Effector memory CD8-positive, alpha-beta T cell (primary cell): ENCODE data around the gene MRPS10.

Source experiments
- ATAC-seq: fragments of 150-1000 bp; cut with Tn5 transposase; replicated peaks from 2 replicates; pipeline ENCODE4 v1.10.0; 2021; ENCODE audit warnings: mild to moderate bottlenecking, moderate library complexity
- DNase-seq, 3 experiments: peaks; one replicate each; pipeline ENCODE4 v3.0.0; 2021
- H3K27ac Mint-ChIP-seq, 2 donors: one replicate each; pipeline ENCODE4 v1.8.0; 2022; ENCODE audit warnings: mild to moderate bottlenecking in 2 of 2, mixed read lengths in 2 of 2, moderate library complexity in 2 of 2
- H3K27me3 Mint-ChIP-seq, 2 donors: one replicate each; pipeline ENCODE4 v1.8.0; 2022; ENCODE audit warnings: mixed read lengths in 2 of 2
- H3K36me3 Mint-ChIP-seq: one replicate; pipeline ENCODE4 v1.8.0; 2022; ENCODE audit warnings: mild to moderate bottlenecking, moderate library complexity, mixed read lengths; ENCODE audit not compliant: insufficient read depth
- H3K4me1 Mint-ChIP-seq, 2 donors: one replicate each; pipeline ENCODE4 v1.8.0; 2022; ENCODE audit warnings: low read depth in 2 of 2, mixed read lengths in 2 of 2
- H3K4me3 Mint-ChIP-seq, 2 donors: one replicate each; pipeline ENCODE4 v1.8.0; 2022; ENCODE audit warnings: mild to moderate bottlenecking in 2 of 2, mixed read lengths in 2 of 2, moderate library complexity in 2 of 2
- H3K9me3 Mint-ChIP-seq, 2 donors: one replicate each; pipeline ENCODE4 v1.8.0; 2022; ENCODE audit warnings: mixed read lengths in 2 of 2

The MRPS10 gene

DNA sequence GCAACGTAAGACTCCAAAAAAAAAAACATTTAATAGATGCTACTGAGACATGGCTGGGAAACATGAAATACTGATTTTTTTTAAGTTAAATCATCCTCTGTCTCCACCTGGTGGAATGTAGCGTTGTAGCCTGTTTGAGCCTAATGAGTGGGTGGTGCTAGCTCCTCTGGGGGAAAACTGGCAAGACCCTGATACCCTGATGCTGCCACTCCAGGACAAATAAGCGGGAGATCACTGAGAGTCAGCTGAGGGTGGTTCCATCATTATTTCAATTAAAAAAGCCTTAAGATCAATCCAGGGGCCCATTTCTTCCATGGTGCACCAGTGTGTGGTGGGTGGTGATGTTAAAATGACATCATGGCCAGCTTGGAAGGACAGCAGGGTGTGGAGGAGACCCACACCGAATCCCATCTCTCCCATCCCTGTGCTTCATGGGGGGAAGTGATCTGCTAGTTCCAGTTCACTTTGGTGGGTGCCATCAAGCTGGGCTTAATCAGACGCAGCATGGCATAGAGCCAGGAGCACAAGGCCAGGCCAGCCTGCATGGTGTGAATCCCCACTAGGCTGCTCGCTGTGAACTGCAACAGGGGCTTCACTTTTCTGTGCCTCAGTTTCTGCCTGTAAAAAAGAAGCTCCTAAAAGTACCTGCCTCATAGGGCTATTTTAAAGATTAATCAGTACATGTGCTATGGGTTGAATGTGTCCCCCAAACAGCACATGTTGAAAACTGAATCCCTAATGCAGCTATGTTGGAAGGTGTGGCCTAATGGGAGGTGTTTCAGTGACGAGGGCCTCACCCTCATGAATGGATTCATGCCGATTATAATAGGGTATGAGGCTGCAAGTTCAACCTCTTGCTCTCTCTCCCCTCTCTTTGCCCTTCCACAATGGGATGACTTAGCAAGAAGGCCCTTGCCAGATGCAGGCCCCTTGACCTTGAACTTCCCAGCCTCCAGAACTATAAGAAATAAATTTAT is 13.0 kb upstream of the MRPS10 start:
- Mint-ChIP-seq H3K36me3 (peaks cover 54% of the 10 kb centered on the region), H3K4me1 (peaks cover 0 to 4% of the 10 kb centered on the region in 2 donors), H3K4me3 (no peak overlapping the region), H3K27me3 (no peaks in the 10 kb centered on the region), H3K27ac (peak overlapping the region in 1 of 2 donors; percentile 15), H3K9me3 (no peaks in the 10 kb centered on the region)
- DNase-seq, result no peak
- no peak for ATAC-seq

DNA sequence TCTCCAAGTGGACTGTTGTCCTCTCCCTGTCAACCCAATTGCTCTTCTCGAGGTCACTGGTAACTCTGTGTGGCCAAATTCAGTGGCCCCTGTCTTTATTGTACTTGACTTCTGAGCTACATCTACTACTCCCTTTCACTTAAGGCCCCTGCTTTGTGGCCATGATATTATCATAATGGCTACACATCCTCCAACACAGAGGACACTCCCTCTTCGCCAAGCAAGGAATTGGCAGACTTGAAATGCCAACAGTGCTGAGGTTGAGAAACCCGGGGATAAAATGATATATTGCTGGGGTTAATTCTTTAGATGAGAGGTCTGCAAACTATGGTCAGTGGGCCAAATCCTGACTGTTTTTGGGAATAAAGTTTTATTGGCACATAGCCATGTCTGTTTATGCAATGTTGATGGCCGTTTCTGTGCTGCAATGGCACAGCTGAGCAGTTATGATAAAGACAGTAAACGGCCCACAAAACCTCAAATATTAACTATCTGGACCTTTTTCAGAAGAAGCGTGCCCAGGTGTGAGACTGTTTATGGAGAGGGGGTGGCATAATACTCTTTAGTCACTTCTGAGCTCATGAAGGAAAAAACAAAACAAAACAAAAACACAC is 12.0 kb upstream of the MRPS10 start:
- DNase-seq (no peak), ATAC-seq (no peak)
- peak overlapping the region; percentile 24 to 61 for H3K27ac Mint-ChIP-seq
- no peaks in the 10 kb centered on the region for H3K27me3 Mint-ChIP-seq
- H3K36me3 Mint-ChIP-seq, result peaks cover 47% of the 10 kb centered on the region
- peaks cover 0 to 4% of the 10 kb centered on the region in 2 donors for H3K4me1 Mint-ChIP-seq
- no peaks in the 10 kb centered on the region for H3K9me3 Mint-ChIP-seq
- H3K4me3 Mint-ChIP-seq, result no peak overlapping the region

DNA sequence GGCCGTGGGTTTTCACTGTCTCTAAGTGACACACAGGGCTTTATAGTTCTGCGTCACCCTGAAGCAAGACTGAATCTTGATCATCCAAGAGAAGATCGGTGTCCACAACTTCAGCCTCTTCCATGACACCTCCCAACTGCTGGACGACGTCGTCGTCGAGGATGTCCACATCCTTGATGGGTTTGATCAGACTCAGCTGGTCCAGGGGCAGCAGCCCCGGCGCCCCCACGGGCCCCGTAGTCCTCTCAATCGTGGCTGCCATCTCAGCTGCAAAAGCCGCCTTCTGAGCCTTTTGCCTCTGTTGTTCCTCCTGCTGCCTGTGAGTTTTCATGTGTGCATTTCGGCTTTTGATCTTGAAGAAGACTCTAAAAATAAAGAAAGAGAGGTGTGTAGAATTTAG is 10.6 kb upstream of the MRPS10 start:
- no peak overlapping the region for H3K4me3 Mint-ChIP-seq
- peak overlapping the region in 1 of 2 donors; percentile 24 for H3K27ac Mint-ChIP-seq
- peaks cover 43% of the 10 kb centered on the region for H3K36me3 Mint-ChIP-seq
- DNase-seq, result no peak
- no peaks in the 10 kb centered on the region for H3K9me3 Mint-ChIP-seq
- H3K4me1 Mint-ChIP-seq, result peaks cover 0 to 4% of the 10 kb centered on the region in 2 donors
- no peak for ATAC-seq
- H3K27me3 Mint-ChIP-seq, result no peaks in the 10 kb centered on the region

DNA sequence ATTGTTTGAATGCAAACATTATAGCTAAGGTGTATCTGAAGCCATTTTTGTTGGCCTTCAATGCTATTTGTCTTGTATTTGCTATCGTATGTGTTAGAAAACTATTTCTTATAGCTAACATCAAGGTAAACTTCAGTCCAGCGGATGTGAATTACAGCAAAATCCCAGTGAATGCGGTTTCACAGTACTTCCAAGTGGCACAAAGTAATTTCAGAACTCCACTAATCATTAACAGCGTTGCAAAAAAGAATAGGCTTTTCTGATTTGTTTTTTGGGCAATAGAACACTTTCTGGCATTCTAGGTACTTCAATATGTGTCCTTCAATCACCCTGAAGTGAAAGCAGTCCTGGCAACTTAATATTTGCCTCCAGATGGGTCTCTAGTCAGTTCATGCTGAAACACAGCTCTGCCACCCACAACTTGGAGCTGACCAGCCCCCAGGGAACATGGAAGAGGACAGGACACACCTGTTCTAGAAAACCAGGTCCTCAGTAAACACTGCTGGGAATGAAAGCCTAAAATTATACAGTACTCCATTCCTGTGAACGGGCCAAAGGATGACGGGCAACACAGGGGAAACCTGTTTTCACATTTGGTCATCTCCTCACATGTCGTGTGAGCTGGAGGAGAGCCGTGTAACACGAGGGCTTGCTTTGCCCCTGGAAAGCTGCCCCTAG is 9.7 kb upstream of the MRPS10 start:
- H3K27ac Mint-ChIP-seq, result peak overlapping the region in 1 of 2 donors; percentile 63
- ATAC-seq, result no peak
- no peak overlapping the region for H3K4me3 Mint-ChIP-seq

DNA sequence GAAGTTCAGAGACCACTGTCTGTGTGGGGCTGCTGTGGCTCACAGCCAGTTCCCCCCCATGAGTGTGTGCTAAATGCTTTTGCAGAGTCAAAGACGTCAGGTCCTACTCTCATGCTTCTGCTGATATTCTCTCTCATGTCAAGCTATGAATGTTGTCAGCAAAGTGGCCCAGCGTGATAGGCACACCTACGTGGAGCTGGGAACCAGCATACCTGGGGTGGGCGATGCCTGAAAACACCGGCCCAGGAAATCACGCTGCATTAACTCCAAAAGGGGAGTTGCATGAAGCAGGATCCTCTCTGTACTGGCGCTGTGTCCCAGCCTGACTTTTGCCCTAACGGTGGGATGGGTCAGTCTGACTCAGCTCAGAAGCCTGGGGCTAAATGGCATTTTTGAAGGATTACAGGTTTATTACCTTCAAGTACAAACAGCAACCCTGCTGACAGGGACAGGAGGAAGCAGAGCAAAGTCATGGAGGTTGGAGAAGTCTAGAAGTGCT is 9.0 kb upstream of the MRPS10 start:
- H3K36me3 Mint-ChIP-seq, result peaks cover 43% of the 10 kb centered on the region

More for the DNA sequence above, 9.7 kb upstream of the MRPS10 start:
- Mint-ChIP-seq H3K4me1 (peaks cover 0 to 4% of the 10 kb centered on the region in 2 donors), H3K9me3 (no peaks in the 10 kb centered on the region), H3K36me3 (peaks cover 43% of the 10 kb centered on the region), H3K27me3 (no peaks in the 10 kb centered on the region)
- no peak for DNase-seq

DNA sequence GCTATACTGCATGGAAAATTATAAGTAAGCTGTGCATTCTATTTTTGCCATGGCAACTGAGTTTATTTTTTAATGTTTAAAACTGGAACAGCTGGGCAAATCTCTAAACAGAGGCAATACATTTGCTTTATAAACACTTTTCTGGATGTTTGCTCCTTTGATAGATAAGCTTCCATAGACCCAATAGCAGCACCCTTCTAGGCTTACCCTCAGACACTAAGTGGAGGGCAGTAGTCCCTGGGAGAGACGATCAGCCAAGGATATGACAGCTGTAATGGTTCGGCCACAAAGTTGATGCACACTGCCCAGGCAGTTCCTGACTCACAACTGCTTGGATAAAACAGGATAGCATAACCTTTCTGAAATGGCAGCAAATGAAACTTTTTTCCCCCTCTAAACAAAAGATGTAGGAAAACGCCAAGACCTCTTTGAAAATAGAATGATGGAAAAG is 8.5 kb upstream of the MRPS10 start:
- DNase-seq (no peak), ATAC-seq (no peak)
- Mint-ChIP-seq H3K36me3 (peaks cover 43% of the 10 kb centered on the region), H3K4me3 (no peak overlapping the region), H3K4me1 (peaks cover 0 to 4% of the 10 kb centered on the region in 2 donors), H3K9me3 (no peaks in the 10 kb centered on the region), H3K27me3 (no peaks in the 10 kb centered on the region), H3K27ac (peak overlapping the region in 1 of 2 donors; percentile 63)

More for the DNA sequence above, 9.0 kb upstream of the MRPS10 start:
- no peaks in the 10 kb centered on the region for H3K9me3 Mint-ChIP-seq
- H3K4me1 Mint-ChIP-seq, result peaks cover 0 to 4% of the 10 kb centered on the region in 2 donors
- no peaks in the 10 kb centered on the region for H3K27me3 Mint-ChIP-seq
- ATAC-seq, result no peak
- no peak for DNase-seq
- H3K4me3 Mint-ChIP-seq, result no peak overlapping the region
- H3K27ac Mint-ChIP-seq, result peak overlapping the region in 1 of 2 donors; percentile 63

DNA sequence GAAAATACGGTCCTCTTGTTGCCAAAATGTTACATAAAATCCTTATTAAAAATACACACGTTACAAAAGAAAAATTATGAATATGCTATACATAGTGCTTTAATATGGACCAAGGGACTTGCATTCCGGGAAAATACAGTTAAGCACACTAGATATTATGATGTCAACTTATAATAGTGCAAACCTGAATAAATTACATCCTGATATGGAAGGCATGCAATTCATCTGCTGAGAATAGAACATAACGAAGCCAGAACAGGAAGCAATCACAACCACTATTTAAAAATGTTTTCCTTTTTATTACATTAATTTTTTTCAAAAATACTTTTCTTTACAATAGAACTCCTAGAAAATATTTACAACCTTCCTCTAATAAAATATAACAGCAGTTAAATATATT is 7.8 kb upstream of the MRPS10 start:
- H3K27me3 Mint-ChIP-seq, result no peaks in the 10 kb centered on the region
- H3K4me1 Mint-ChIP-seq, result peaks cover 0 to 2% of the 10 kb centered on the region in 2 donors
- no peaks in the 10 kb centered on the region for H3K9me3 Mint-ChIP-seq
- no peak overlapping the region for H3K27ac Mint-ChIP-seq
- DNase-seq, result no peak
- ATAC-seq, result no peak
- H3K4me3 Mint-ChIP-seq, result no peak overlapping the region
- H3K36me3 Mint-ChIP-seq, result peaks cover 39% of the 10 kb centered on the region

DNA sequence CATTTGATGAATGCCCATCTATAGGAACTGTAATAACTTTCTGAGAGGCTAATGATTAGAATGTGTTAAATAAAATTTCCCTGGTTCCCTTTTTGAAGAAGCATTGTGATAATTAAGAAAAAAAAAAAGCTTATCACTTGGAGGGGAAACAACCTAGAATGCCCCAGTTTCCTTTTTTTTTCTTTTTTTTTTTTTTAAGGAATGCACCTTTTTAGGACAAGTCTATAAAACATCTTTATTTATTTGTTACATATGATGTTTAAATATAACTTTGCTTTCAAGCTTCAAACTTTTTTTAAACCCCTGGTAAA is 7.3 kb upstream of the MRPS10 start:
- Mint-ChIP-seq H3K27me3 (no peaks in the 10 kb centered on the region), H3K36me3 (peaks cover 39% of the 10 kb centered on the region), H3K9me3 (no peaks in the 10 kb centered on the region), H3K4me1 (no peaks in the 10 kb centered on the region), H3K4me3 (no peak overlapping the region), H3K27ac (peak overlapping the region in 1 of 2 donors; percentile 65)
- DNase-seq, result no peak
- no peak for ATAC-seq

DNA sequence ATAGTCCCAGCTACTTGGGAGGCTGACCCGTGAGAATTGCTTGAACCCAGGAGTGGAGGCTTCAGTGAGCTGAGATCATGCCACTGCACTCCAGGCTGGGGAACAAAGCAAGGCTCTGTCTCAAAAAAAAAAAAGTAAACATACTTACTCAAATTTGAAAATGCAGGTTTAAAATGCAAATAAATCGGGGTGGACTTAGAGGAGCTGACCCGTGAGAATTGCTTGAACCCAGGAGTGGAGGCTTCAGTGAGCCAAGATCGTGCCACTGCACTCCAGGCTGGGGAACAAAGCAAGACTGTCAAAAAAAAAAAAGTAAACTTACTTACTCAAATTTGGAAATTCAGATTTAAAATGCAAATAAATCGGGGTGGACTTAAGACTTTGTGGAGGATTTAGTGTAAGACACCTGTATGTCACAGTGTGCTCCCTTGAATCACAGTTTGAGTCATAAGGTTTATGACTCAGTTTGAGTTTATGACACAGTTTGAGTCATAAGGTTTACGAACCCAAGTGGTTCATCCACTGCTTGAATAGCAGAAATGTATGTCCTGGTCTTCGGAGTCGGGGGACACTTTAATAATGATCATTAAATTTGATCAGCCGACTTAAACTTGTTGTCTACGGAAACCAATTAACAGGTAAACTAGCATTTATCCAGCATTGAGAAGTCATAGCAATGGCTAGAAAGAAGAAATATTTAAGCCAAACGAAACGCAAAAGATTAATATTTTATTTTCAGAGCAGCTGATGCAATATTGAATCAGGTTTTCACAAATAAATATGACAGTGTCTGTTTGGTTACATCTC is 6.8 kb upstream of the MRPS10 start:
- Mint-ChIP-seq H3K4me3 (no peak overlapping the region), H3K4me1 (no peaks in the 10 kb centered on the region), H3K27me3 (no peaks in the 10 kb centered on the region), H3K9me3 (no peaks in the 10 kb centered on the region), H3K27ac (peak overlapping the region in 1 of 2 donors; percentile 65), H3K36me3 (peaks cover 34% of the 10 kb centered on the region)
- no peak for ATAC-seq
- DNase-seq, result no peak

DNA sequence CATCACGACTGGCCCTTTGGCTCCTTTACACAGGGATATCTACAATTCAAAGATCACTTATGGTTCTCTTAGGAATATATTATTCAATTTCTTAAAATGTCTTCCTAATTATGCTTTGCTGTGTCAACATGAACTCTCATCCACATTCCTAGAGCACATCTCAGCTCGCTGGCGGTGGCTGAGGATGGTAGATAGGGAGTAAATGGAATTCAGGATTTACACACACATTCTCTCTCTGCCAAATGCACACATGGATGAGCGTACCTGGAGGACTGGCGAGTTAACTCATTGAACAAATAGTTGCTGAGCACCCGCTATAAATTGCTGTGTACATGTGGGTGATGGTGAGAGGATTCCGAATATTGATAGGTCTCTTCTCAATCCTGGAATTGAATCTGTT is 4.8 kb upstream of the MRPS10 start:
- Mint-ChIP-seq H3K4me3 (no peak overlapping the region), H3K27me3 (no peaks in the 10 kb centered on the region), H3K4me1 (peaks cover 3 to 5% of the 10 kb centered on the region in 2 donors)

DNA sequence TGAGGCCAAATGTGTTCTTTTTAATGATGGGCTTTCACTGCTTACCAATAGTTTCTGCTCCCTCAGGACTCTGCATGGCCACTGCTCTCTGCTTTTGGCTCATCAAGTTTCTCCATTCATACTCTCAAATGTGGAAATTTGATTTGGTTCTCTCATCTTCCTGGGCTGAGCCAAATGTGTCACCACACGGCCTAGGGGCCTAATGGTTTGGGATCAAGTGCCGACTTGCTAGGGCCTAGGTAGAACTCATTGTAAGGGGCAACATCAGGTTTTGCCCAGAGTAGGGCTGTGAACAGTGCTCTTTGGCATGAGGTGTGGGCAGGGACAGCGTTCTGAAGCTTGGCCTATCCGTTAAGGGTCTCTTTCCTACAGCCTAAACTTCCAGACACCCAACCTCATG is 3.9 kb upstream of the MRPS10 start:
- ATAC-seq (no peak), DNase-seq (no peak)
- H3K4me1 Mint-ChIP-seq, result peaks cover 6% of the 10 kb centered on the region in 2 donors
- no peaks in the 10 kb centered on the region for H3K9me3 Mint-ChIP-seq
- no peak overlapping the region for H3K27ac Mint-ChIP-seq
- no peak overlapping the region for H3K4me3 Mint-ChIP-seq
- H3K36me3 Mint-ChIP-seq, result peaks cover 15% of the 10 kb centered on the region
- H3K27me3 Mint-ChIP-seq, result no peaks in the 10 kb centered on the region

More for the DNA sequence above, 4.8 kb upstream of the MRPS10 start:
- Mint-ChIP-seq H3K27ac (no peak overlapping the region), H3K36me3 (peaks cover 20% of the 10 kb centered on the region), H3K9me3 (no peaks in the 10 kb centered on the region)
- ATAC-seq (no peak), DNase-seq (no peak)

DNA sequence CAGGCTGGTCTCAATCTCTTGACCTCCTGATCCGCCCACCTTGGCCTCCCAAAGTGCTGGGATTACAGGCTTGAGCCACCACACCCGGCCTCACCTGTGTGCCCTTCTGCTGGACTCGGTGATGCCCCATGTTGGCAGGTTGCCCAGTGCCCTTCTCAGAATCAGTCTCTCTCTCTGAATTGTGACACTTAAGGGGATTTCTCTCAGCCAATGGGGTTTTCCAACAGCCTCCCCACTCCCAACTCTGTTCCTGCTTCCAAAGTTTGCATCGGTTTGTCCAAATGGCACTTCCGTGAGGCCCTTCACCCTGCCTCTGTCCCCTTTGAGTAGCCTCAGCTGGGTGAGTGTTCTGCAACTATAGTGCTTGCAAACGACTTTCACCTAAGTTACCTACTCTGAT is 3.1 kb upstream of the MRPS10 start:
- Mint-ChIP-seq H3K36me3 (peaks cover 8% of the 10 kb centered on the region), H3K9me3 (no peaks in the 10 kb centered on the region), H3K4me3 (no peak overlapping the region), H3K4me1 (peaks cover 10% of the 10 kb centered on the region in 2 donors), H3K27me3 (no peaks in the 10 kb centered on the region), H3K27ac (no peak overlapping the region)
- no peak for DNase-seq
- ATAC-seq, result no peak

DNA sequence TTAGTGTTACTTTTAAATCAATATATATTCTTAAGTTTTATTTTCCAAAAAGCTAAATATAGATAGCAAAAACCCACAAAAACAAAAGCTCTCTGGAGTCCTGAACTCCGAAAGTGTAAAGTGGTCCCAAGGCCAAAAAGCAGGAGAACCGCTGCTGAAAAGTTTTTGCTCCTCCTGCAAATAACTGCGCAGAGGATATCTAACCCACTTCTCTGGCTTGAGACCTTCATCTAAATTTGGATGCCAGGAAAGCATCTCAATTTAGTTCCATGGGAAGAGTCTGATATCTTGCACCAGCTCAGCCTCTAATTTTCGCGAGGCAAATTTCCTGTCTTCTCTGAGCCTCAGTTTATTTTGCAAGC is 523 bp downstream of the MRPS10 start:
- H3K9me3 Mint-ChIP-seq, result no peaks in the 10 kb centered on the region
- H3K36me3 Mint-ChIP-seq, result peaks cover 25% of the 10 kb centered on the region
- DNase-seq, result no peak
- H3K4me1 Mint-ChIP-seq, result peaks cover 14 to 15% of the 10 kb centered on the region in 2 donors
- H3K4me3 Mint-ChIP-seq, result peak overlapping the region; percentile 97 to 99
- no peak for ATAC-seq
- peak overlapping the region; percentile 96 to 99 for H3K27ac Mint-ChIP-seq
- no peaks in the 10 kb centered on the region for H3K27me3 Mint-ChIP-seq
